Ovary (tissue), 9 donors: ENCODE results near the gene KCNG2. TPM values are rescaled to one million over a fixed set of nuclear protein-coding genes. Genes with fewer than 3 reads are reported as not detected.

Experiments used
- DNase-seq, 5 donors: peaks; one replicate each; pipeline ENCODE4 v3.0.0-alpha.2; 2019 to 2020
- H3K27ac ChIP-seq, 2 donors: fragments of 200-600 bp; one replicate each; pipeline versions ENCODE4 v1.5.1 to v1.8.0; 2019 to 2022
- H3K27me3 ChIP-seq: fragments of 200-600 bp; one replicate; pipeline ENCODE4 v1.8.0; 2022
- H3K36me3 ChIP-seq: fragments of 200-600 bp; sonication (generic); one replicate; pipeline ENCODE4 v1.5.1; 2019
- H3K4me1 ChIP-seq: one replicate; pipeline ENCODE4 v1.8.1; 2013; ENCODE audit warnings: mild to moderate bottlenecking, moderate library complexity; ENCODE audit not compliant: insufficient read depth
- H3K4me3 ChIP-seq: fragments of 200-600 bp; sonication (generic); one replicate; pipeline ENCODE4 v1.5.1; 2017
- H3K9me3 ChIP-seq, 2 donors: fragments of 200-600 bp in 1 of 2; sonication (generic) in 1 of 2; one replicate each; pipeline versions ENCODE4 v1.5.1 to v1.8.1; 2013 to 2019; ENCODE audit warnings: mild to moderate bottlenecking in 1 of 2, moderate library complexity in 1 of 2
- CTCF ChIP-seq, 3 donors: fragments of 450-650 bp in 2 of 3; fragments of 200-600 bp in 1 of 3; IDR thresholded peaks; one replicate each; pipeline versions ENCODE4 v1.5.1 to v1.8.0; 2016 to 2022; ENCODE audit warnings: antibody characterized with exemption in 3 of 3, mild to moderate bottlenecking in 1 of 3
- EP300 ChIP-seq: sonication (generic); formaldehyde crosslinking; IDR thresholded peaks from one replicate; pipeline ENCODE4 v1.6.1; 2017; ENCODE audit warnings: antibody characterized with exemption
- POLR2A ChIP-seq: fragments of 450-650 bp; IDR thresholded peaks from one replicate; pipeline ENCODE4 v1.6.1; 2017; ENCODE audit warnings: antibody characterized with exemption, mild to moderate bottlenecking, moderate library complexity
- WGBS, 3 donors: extraction: QIAGEN DNeasy Blood & Tissue Kit in 1 of 3; methylation state at CpG; one replicate each; pipeline versions ENCODE4 v1.1.5 to v1.1.7; 2013 to 2017; 5-methylcytosine and 5-hydroxymethylcytosine counted together
- intact Hi-C, 4 donors: fragments of 100-400 bp; cut with DNase I; formaldehyde crosslinking; loops; one replicate each; pipeline versions ENCODE4 v1.11.0 to v1.15.1; 2022 to 2023
- polyA plus RNA-seq, 2 donors: library from polyadenylated mRNA; stranded (reverse); fragments of 200-250 nt in 1 of 2; fragments of 350-450 nt in 1 of 2; fragmentation: Illumina TruSeq in 1 of 2; extraction: RNeasy Lipid Tissue Mini Kit (QIAGEN cat#74804) in 1 of 2; gene quantifications; one replicate each; pipeline ENCODE4 v1.2.3, GENCODE V29; 2013 to 2014
- total RNA-seq, 7 donors: library from RNA; depleted of rRNA in 2 of 7; stranded (reverse); fragments of >200 nt in 2 of 7; fragmentation: NEBNext Ultra II Directional in 3 of 7; extraction: Animal tissue kit (Norgen Biotek cat#: 25700) in 3 of 7; gene quantifications; one replicate each; pipeline versions ENCODE4 v1.1.0 to v1.2.4, GENCODE V29; 2016 to 2023
- donor health status: DM: no; HTN: no; CAD: no; lungs with moderate emphysema.
- donor health status: DM: no; HTN: no; CAD: no.
- donor health status: Bipolar disorder and iron deficiency.
- donor health status: DM: yes; HTN: yes; CAD: no.
- donor health status: DM: no; HTN: no; CAD: no.
- donor health status: DM: yes; HTN: yes; CAD: no.

KCNG2 gene
- total and polyA plus RNA-seq, 9 donors: 0.10 to 0.80 (median 0.21) TPM; not detected in 3

GRCh38 chr18:79784071-79784913, 13.4 kb upstream of the KCNG2 start:
- 80 to 82% (median 82%) methylated on average over 42 of the region's 42 CpGs for WGBS, 3 donors
- Histone ChIP-seq H3K27ac (no peak overlapping the region), H3K27me3 (no peaks in the 10 kb centered on the region), H3K9me3 (no peaks in the 10 kb centered on the region), H3K4me3 (no peak overlapping the region), H3K36me3 (no peaks in the 10 kb centered on the region), H3K4me1 (no peaks in the 10 kb centered on the region)
- TF ChIP-seq EP300 (no peak), POLR2A (no peak), CTCF (IDR thresholded peaks at IDR 0.05) (no peak)
- no peak for DNase-seq
- intact Hi-C loops: no loop called here

- TF ChIP-seq EP300 (no peak), POLR2A (no peak), CTCF (IDR thresholded peaks at IDR 0.05) (no peak)
- intact Hi-C loops: no loop called here
- 60 to 71% (median 71%) methylated on average over 32 of the region's 32 CpGs for WGBS, 3 donors
- no peaks in the 10 kb centered on the region for H3K27me3 ChIP-seq
- no peak overlapping the region for H3K4me3 ChIP-seq
- H3K27ac ChIP-seq: no peak overlapping the region
- no peaks in the 10 kb centered on the region for H3K9me3 ChIP-seq
- no peaks in the 10 kb centered on the region for H3K36me3 ChIP-seq
- no peak for DNase-seq
- no peaks in the 10 kb centered on the region for H3K4me1 ChIP-seq
Measured at GRCh38 chr18:79784965-79785770, 12.6 kb upstream of the KCNG2 start.

GRCh38 chr18:79785831-79786230, 11.9 kb upstream of the KCNG2 start:
- Histone ChIP-seq H3K27me3 (no peaks in the 10 kb centered on the region), H3K9me3 (no peaks in the 10 kb centered on the region), H3K4me3 (no peak overlapping the region), H3K27ac (no peak overlapping the region), H3K4me1 (no peaks in the 10 kb centered on the region), H3K36me3 (no peaks in the 10 kb centered on the region)
- TF ChIP-seq EP300 (no peak), POLR2A (no peak), CTCF (IDR thresholded peaks at IDR 0.05) (no peak)
- WGBS, 3 donors: 67 to 88% (median 85%) methylated on average over 12 of the region's 12 CpGs
- DNase-seq: no peak
- intact Hi-C loops: no loop called here

- no peak overlapping the region for H3K27ac ChIP-seq
- no peaks in the 10 kb centered on the region for H3K4me1 ChIP-seq
- 75 to 84% (median 78%) methylated on average over 13 to 14 of the region's 14 CpGs for WGBS, 3 donors
- TF ChIP-seq POLR2A (no peak), EP300 (no peak), CTCF (IDR thresholded peaks at IDR 0.05) (no peak)
- H3K9me3 ChIP-seq: no peaks in the 10 kb centered on the region
- DNase-seq: no peak
- intact Hi-C loops: no loop called here
- H3K36me3 ChIP-seq: no peaks in the 10 kb centered on the region
- no peaks in the 10 kb centered on the region for H3K27me3 ChIP-seq
- no peak overlapping the region for H3K4me3 ChIP-seq
Measured at GRCh38 chr18:79786304-79786703, 11.4 kb upstream of the KCNG2 start.
